Hepatocyte (in vitro differentiated cells): ENCODE measurements around the gene DNTT. TPM values are rescaled to one million over a fixed set of nuclear protein-coding genes. Genes with fewer than 3 reads are reported as not detected.

ENCODE experiments used
- DNase-seq: peaks from one replicate; pipeline ENCODE4 v3.0.0-alpha.2; 2016; ENCODE audit warnings: low spot score
- H2AFZ ChIP-seq: fragments of 200-600 bp; sonication (generic); 2 replicates; pipeline ENCODE4 v1.6.0; 2016; ENCODE audit warnings: antibody characterized with exemption, mild to moderate bottlenecking
- H3K27ac ChIP-seq: fragments of 200-600 bp; sonication (generic); 2 replicates; pipeline ENCODE4 v1.5.1; 2016; ENCODE audit warnings: mild to moderate bottlenecking
- H3K27me3 ChIP-seq: fragments of 200-600 bp; sonication (generic); 2 replicates; pipeline ENCODE4 v1.6.1; 2016
- H3K36me3 ChIP-seq: fragments of 200-600 bp; sonication (generic); replicated peaks from 2 replicates; pipeline ENCODE4 v1.5.1; 2016; ENCODE audit warnings: low read depth; ENCODE audit not compliant: insufficient read depth
- H3K4me1 ChIP-seq: fragments of 200-600 bp; sonication (generic); 2 replicates; pipeline ENCODE4 v1.5.1; 2016; ENCODE audit warnings: mild to moderate bottlenecking, moderate library complexity; ENCODE audit not compliant: insufficient read depth
- H3K4me2 ChIP-seq: fragments of 200-600 bp; sonication (generic); 2 replicates; pipeline ENCODE4 v1.6.0; 2016
- H3K4me3 ChIP-seq: fragments of 200-600 bp; sonication (generic); 2 replicates; pipeline ENCODE4 v1.5.1; 2016; ENCODE audit warnings: mild to moderate bottlenecking
- H3K79me2 ChIP-seq: fragments of 200-600 bp; sonication (generic); 2 replicates; pipeline ENCODE4 v1.6.0; 2017; ENCODE audit warnings: mild to moderate bottlenecking
- H3K9me2 ChIP-seq: fragments of 200-600 bp; sonication (generic); replicated peaks from 2 replicates; pipeline ENCODE4 v1.6.0; 2017; ENCODE audit warnings: mild to moderate bottlenecking; ENCODE audit not compliant: insufficient read depth
- H3K9me3 ChIP-seq: fragments of 200-600 bp; sonication (generic); 2 replicates; pipeline ENCODE4 v1.5.1; 2016; ENCODE audit warnings: low read depth, mild to moderate bottlenecking
- H4K20me1 ChIP-seq: fragments of 200-600 bp; sonication (generic); 2 replicates; pipeline ENCODE4 v1.6.0; 2016; ENCODE audit warnings: mild to moderate bottlenecking; ENCODE audit not compliant: insufficient read depth, poor library complexity, severe bottlenecking
- EZH2 ChIP-seq: fragments of 200-600 bp; sonication (generic); IDR thresholded peaks from 2 replicates; pipeline ENCODE4 v1.6.1; 2016; ENCODE audit warnings: antibody characterized with exemption, mild to moderate bottlenecking, borderline replicate concordance
- EZH2phosphoT487 ChIP-seq: fragments of 200-600 bp; sonication (generic); IDR thresholded peaks from one replicate; pipeline ENCODE4 v1.6.1; 2018; ENCODE audit warnings: antibody characterized with exemption, mild to moderate bottlenecking, low read depth, moderate library complexity; ENCODE audit not compliant: unreplicated experiment, severe bottlenecking
- WGBS: methylation state at CpG from one replicate; pipeline ENCODE4 v1.1.6; 2016; ENCODE audit warnings: low lambda C conversion rate; ENCODE audit errors: missing lambda C conversion rate; 5-methylcytosine and 5-hydroxymethylcytosine counted together
- polyA plus RNA-seq: library from polyadenylated mRNA; unstranded; fragments of >200 nt; fragmentation: Nextera tagmentation; extraction: Ambion mirVana; gene quantifications from 2 replicates; pipeline ENCODE4 v1.2.1, GENCODE V29; 2016
- total RNA-seq: library from RNA; depleted of rRNA; stranded (reverse); fragments of >200 nt; gene quantifications from 2 replicates; pipeline ENCODE4 v1.2.3, GENCODE V29; 2014
- TF ChIP-seq, protein P1 (sequence below): fragments of 200-600 bp; sonication (generic); IDR thresholded peaks from 2 replicates; pipeline ENCODE4 v1.5.1; 2016; ENCODE audit warnings: antibody characterized with exemption, mild to moderate bottlenecking; ENCODE audit not compliant: poor library complexity

The DNTT gene
- total and polyA plus RNA-seq, 2 experiments from 2014 or later: 0.10 TPM; not detected in 1

DNA sequence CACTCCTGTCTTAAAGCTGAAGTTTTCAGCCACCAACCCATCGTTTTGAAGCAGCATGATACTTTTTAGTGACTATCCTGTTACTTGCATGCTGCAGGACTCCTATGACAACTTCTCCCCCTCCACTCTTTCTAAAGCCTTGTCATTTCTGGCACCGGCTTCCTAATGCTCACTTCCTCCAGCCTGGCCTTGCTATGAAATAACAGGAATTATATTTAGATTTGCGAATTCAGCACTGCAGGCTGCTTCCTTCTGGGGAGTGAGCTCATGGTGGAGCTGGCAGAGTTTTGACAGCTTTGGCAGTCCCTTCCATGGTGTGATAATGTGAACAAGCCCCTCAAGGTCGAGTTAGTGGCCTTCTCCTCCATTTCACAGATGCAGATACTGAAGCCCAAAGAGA lies 46.3 kb upstream of the DNTT start:
- H3K4me1 ChIP-seq: peaks cover 7% of the 10 kb centered on the region
- no peak overlapping the region for H2AFZ ChIP-seq
- no peak for DNase-seq
- no peak overlapping the region for H3K27ac ChIP-seq
- no peak overlapping the region for H3K4me3 ChIP-seq
- H3K9me3 ChIP-seq: no peaks in the 10 kb centered on the region
- 81% methylated on average over 4 of the region's 4 CpGs for WGBS
- no peaks in the 10 kb centered on the region for H4K20me1 ChIP-seq
- no peaks in the 10 kb centered on the region for H3K27me3 ChIP-seq
- no peaks in the 10 kb centered on the region for H3K36me3 ChIP-seq
- TF ChIP-seq EZH2 (no peak), EZH2phosphoT487 (no peak)
- TF ChIP-seq, protein P1, sequence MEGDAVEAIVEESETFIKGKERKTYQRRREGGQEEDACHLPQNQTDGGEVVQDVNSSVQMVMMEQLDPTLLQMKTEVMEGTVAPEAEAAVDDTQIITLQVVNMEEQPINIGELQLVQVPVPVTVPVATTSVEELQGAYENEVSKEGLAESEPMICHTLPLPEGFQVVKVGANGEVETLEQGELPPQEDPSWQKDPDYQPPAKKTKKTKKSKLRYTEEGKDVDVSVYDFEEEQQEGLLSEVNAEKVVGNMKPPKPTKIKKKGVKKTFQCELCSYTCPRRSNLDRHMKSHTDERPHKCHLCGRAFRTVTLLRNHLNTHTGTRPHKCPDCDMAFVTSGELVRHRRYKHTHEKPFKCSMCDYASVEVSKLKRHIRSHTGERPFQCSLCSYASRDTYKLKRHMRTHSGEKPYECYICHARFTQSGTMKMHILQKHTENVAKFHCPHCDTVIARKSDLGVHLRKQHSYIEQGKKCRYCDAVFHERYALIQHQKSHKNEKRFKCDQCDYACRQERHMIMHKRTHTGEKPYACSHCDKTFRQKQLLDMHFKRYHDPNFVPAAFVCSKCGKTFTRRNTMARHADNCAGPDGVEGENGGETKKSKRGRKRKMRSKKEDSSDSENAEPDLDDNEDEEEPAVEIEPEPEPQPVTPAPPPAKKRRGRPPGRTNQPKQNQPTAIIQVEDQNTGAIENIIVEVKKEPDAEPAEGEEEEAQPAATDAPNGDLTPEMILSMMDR: no peak
- no peaks in the 10 kb centered on the region for H3K79me2 ChIP-seq
- no peaks in the 10 kb centered on the region for H3K9me2 ChIP-seq
- H3K4me2 ChIP-seq: no peak overlapping the region

DNA sequence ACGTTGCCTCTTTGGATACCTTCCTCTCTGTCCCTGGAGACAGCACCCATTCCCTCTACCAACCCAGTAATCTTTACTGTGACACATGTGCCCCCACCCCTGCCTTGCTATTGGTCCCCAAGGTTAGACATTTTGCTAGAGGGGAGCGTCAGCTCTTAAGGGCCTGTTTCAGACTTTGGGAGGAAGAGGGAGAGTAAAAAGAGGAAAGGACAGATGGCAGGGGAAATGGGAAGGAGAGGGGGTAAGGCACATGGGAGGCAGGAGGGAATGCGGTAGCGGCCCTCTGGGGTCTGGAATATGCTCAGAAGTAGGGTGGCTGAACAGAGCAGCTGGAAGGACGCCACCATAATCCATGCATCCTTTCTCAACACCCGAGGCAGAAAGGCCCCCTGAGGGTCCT lies 45.1 kb upstream of the DNTT start:
- Histone ChIP-seq H3K4me3 (no peak overlapping the region), H3K79me2 (no peaks in the 10 kb centered on the region), H3K36me3 (no peaks in the 10 kb centered on the region), H3K27ac (no peak overlapping the region), H3K4me2 (no peak overlapping the region), H2AFZ (no peak overlapping the region), H3K9me3 (no peaks in the 10 kb centered on the region), H3K4me1 (peaks cover 7% of the 10 kb centered on the region), H3K27me3 (no peaks in the 10 kb centered on the region), H3K9me2 (no peaks in the 10 kb centered on the region), H4K20me1 (no peaks in the 10 kb centered on the region)
- TF ChIP-seq, protein P1: no peak
- TF ChIP-seq EZH2phosphoT487 (no peak), EZH2 (no peak)
- no peak for DNase-seq
- 92% methylated on average over 6 of the region's 6 CpGs for WGBS

DNA sequence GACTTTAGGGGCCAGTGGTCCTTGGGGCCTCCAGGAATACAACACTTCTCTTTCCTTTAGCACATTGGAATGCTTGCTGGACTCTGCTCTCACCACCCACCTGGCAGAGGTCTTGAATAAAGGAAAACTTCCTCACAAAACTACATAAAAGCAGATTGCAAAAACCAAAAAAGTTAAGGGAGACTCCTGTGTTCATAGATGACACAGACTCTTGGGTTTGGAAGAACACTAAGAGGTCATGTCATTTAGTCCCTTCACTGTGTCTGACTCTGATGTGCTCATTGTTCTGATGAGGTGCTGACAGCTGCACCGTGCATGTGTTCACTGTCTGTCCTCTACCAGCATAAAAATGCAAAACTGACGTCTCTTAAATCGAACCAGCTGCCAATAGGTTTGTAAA lies 44.2 kb upstream of the DNTT start:
- 51% methylated on average over 3 of the region's 3 CpGs for WGBS
- Histone ChIP-seq H3K79me2 (no peaks in the 10 kb centered on the region), H3K27me3 (no peaks in the 10 kb centered on the region), H3K4me3 (no peak overlapping the region), H3K4me2 (no peak overlapping the region), H3K9me2 (no peaks in the 10 kb centered on the region), H3K27ac (peak overlapping the region; percentile 0), H2AFZ (no peak overlapping the region), H3K9me3 (no peaks in the 10 kb centered on the region), H3K36me3 (no peaks in the 10 kb centered on the region), H4K20me1 (no peaks in the 10 kb centered on the region), H3K4me1 (peaks cover 7% of the 10 kb centered on the region)
- no peak for DNase-seq
- TF ChIP-seq, protein P1: no peak
- TF ChIP-seq EZH2phosphoT487: no peak
- no peak for TF ChIP-seq EZH2

DNA sequence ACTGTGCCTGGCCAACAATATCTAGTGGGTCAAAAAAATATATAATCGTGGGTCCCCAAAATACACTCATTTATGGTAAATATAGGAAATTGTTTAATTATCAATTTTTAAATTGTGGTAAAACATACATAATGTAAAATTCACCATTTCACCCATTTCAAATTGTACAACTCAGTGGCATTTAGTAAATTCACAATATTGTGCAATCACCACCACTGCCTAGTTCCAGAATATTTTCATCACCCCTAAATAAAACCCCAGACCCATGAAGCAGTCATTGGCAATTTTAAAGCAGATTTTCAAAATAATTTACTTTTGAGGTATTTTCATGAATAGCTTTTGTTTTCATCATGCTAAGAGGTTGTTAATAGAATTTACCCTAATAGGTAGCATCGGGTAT lies 43.1 kb upstream of the DNTT start:
- DNase-seq: no peak
- Histone ChIP-seq H3K4me3 (no peak overlapping the region), H3K9me2 (no peaks in the 10 kb centered on the region), H3K4me2 (no peak overlapping the region), H4K20me1 (no peaks in the 10 kb centered on the region), H3K4me1 (peaks cover 7% of the 10 kb centered on the region), H3K79me2 (no peaks in the 10 kb centered on the region), H2AFZ (no peak overlapping the region), H3K27ac (peak overlapping the region; percentile 47), H3K27me3 (no peaks in the 10 kb centered on the region), H3K36me3 (no peaks in the 10 kb centered on the region), H3K9me3 (no peaks in the 10 kb centered on the region)
- WGBS: 89% methylated on average over 2 of the region's 2 CpGs
- TF ChIP-seq EZH2 (no peak), EZH2phosphoT487 (no peak)
- TF ChIP-seq, protein P1: no peak
